GM12864 (cell line): ENCODE data around the gene TMTC1.

Experiments
- DNase-seq: peaks from one replicate; pipeline ENCODE4 v3.0.0-alpha.2; 2011; ENCODE audit warnings: low read depth
- H3K4me3 ChIP-seq: 2 replicates; pipeline ENCODE4 v1.5.1; 2011; ENCODE audit warnings: mild to moderate bottlenecking, low read depth, low read length, control low read depth
- CTCF ChIP-seq: IDR thresholded peaks from 2 replicates; pipeline ENCODE4 v1.5.1; 2011; ENCODE audit warnings: low read depth, mild to moderate bottlenecking, moderate library complexity, low read length, control low read depth, inconsistent platforms; ENCODE audit errors: missing control alignments

TMTC1 gene

GRCh38 chr12:29612912-29613311 is 170.8 kb downstream of the TMTC1 start:
- H3K4me3 ChIP-seq: no peak overlapping the region
- TF ChIP-seq CTCF: no peak
- DNase-seq: no peak

- DNase-seq: no peak
- H3K4me3 ChIP-seq: no peak overlapping the region
- no peak for TF ChIP-seq CTCF
Observed at GRCh38 chr12:29611906-29612305, 171.8 kb downstream of the TMTC1 start.

GRCh38 chr12:29610473-29611170 is 173.1 kb downstream of the TMTC1 start:
- no peak for TF ChIP-seq CTCF
- no peak for DNase-seq
- no peak overlapping the region for H3K4me3 ChIP-seq

- no peak for DNase-seq
- no peak for TF ChIP-seq CTCF
- H3K4me3 ChIP-seq: no peak overlapping the region
Observed at GRCh38 chr12:29609431-29610215, 174.1 kb downstream of the TMTC1 start.

GRCh38 chr12:29608581-29608980 is 175.2 kb downstream of the TMTC1 start:
- H3K4me3 ChIP-seq: no peak overlapping the region
- TF ChIP-seq CTCF: no peak
- no peak for DNase-seq

GRCh38 chr12:29599381-29599780 is 184.4 kb downstream of the TMTC1 start:
- TF ChIP-seq CTCF: no peak
- no peak overlapping the region for H3K4me3 ChIP-seq
- DNase-seq: no peak
